NCI-H345 treated with DMSO at 0.1 percent for 48 hours (cell line): ENCODE results near the gene NDOR1.
"Not testable (repeated sequence)": the region's sequence is repeated elsewhere in the genome, so short reads cannot be mapped to it uniquely, and the experiment has no call there.

ENCODE experiments used
- DNase-seq: peaks from one replicate; lab custom pipeline; 2025; ENCODE audit not compliant: unreplicated experiment; lab: John Stamatoyannopoulos, UW

Gene NDOR1

DNA sequence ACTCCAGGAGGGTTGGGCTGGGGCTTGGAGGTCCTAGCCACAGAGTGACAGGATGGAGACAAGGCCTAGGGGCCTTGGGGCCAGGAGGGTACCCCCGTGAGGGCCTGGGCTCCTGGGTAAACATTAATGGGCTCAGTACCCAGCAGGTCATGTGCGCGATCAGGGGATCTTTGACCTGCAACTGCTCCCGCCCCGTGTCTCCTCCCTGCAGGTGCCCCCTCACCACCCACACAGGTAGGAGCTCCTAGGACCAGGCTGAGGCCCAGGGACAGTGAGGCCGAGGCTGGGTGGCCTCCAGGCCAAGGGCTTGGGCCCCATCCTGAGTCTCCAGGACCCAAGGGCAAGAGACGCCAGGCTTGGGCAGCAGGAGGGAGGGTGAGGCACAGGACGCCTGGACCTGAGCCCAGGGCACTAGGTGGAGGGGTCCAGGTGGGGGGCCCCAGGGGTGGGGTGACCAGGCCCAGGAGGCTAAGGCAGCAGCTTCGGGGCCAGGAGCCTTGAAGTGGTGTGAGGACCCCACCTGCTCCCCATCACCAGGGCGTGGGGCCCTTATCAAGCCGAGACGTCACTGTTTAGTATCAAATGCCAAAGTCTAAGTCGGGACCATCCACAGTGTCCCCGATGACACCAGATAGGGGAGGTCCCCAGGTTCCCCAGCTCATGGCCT, 25.3 kb downstream of the NDOR1 start, which contains the start of gene SLC34A3:
Gene SLC34A3, plus strand, starts transcription at position 197 of the 667 bp plus-strand sequence. CDS start 802 bp downstream, outside the sequence.
- no peak for DNase-seq

DNA sequence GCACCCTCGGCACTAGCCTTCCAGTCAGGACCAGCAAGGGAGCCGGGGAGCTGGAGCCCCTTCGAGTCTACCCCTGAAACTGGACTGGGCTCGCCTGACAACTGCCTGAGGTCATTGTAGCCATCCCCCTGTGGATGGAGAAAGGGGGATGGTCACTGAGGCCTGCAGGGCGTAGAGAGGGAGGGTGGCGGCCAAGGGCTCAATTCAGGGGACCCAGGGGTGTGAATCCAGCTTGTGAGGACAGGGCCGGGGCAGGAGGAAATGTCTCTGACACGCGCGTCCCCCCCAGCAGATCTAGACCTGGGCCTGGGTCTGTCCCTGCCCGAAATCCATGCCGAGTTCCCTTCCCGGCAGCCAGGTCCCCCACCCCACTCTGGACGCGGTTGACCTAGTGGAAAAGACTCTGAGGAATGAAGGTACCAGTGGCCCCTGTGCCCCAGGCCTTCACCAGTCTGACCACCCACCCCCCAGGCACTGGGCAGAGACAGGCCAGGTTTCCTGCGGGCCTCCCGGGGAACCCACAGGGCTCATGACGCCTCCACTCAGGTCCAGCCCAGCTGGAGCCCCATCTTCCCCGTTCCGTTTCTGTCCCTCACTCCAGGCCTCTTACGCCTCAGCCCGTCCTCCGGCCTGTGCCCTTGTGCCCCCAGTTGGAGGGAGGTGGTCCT, 26.0 kb downstream of the NDOR1 start:
- DNase-seq, result no peak

DNA sequence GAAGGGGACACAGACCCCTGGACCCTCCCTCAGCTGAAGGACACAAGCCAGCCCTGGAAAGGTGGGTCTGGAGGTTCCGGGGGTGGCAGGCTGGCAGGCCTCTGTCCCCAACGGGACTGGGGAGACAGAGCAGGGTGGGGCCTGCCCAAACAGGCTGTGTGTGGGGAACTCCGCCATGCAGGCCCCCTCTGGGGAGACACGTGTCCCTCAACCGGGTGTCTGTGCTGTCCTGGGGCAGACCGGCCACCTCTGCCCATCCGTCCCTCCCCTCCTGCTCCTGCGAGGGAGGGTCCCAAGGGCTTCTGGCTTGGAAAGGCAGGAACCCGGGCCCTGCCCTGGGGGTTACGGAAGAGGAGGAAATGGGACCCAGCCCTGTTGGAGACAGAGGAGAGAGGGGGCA, 26.6 kb downstream of the NDOR1 start:
- DNase-seq, result no peak

DNA sequence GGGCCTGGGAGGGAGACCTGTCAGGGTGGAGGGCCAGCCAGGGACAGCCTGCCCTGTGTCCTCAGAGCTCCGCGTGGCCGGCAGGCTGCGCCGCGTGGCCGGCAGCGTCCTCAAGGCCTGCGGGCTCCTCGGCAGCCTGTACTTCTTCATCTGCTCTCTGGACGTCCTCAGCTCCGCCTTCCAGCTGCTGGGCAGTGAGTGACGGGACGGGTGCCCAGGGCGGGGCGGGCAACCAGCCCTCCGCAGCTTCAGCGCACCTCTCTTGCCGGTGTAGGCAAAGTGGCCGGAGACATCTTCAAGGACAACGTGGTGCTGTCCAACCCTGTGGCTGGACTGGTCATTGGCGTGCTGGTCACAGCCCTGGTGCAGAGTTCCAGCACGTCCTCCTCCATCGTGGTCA, 27.0 kb downstream of the NDOR1 start:
- no peak for DNase-seq

DNA sequence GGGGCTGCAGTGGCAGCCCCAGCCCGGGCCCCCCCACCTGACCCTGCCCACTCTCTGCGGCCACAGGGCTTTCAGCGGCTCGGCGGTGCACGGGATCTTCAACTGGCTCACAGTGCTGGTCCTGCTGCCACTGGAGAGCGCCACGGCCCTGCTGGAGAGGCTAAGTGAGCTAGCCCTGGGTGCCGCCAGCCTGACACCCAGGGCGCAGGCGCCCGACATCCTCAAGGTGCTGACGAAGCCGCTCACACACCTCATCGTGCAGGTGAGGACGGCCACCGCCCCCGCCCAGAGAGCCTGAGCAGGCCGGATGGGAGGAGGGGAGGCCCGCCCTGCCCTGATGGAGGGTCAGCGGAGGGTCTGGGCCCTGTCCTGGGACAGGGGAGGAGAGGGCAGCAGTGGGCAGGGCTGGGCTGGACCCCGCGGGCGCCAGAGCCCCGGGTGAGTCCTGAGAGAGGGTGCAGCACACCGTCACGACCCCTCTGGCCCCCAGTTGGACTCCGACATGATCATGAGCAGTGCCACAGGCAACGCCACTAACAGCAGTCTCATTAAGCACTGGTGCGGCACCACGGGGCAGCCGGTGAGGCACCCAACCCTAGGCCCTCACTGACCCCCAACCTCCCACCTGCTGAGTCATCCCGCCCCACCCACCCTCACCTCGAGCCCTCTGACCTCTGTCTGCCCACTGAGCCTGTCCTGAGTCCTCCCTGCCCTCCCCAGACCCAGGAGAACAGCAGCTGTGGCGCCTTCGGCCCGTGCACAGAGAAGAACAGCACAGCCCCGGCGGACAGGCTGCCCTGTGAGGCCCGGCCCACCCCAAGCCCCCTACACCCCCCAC, 27.9 kb downstream of the NDOR1 start:
- DNase-seq, result no peak

DNA sequence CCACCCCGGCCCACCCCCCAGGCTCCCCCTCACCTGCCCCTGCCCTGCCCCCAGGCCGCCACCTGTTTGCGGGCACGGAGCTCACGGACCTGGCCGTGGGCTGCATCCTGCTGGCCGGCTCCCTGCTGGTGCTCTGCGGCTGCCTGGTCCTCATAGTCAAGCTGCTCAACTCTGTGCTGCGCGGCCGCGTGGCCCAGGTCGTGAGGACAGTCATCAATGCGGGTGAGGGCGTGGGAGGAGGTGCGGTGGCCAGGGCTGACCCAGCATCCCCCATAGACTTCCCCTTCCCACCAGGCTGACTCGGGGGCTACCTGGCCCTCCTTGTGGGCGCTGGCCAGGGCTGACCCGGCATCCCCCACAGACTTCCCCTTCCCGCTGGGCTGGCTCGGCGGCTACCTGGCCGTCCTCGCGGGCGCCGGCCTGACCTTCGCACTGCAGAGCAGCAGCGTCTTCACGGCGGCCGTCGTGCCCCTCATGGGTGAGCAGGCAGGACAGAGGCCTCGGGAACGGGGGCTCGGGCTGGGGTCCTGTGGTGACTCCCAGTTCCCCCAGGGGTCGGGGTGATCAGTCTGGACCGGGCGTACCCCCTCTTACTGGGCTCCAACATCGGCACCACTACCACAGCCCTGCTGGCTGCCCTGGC, 28.7 kb downstream of the NDOR1 start:
- DNase-seq, result no peak

DNA sequence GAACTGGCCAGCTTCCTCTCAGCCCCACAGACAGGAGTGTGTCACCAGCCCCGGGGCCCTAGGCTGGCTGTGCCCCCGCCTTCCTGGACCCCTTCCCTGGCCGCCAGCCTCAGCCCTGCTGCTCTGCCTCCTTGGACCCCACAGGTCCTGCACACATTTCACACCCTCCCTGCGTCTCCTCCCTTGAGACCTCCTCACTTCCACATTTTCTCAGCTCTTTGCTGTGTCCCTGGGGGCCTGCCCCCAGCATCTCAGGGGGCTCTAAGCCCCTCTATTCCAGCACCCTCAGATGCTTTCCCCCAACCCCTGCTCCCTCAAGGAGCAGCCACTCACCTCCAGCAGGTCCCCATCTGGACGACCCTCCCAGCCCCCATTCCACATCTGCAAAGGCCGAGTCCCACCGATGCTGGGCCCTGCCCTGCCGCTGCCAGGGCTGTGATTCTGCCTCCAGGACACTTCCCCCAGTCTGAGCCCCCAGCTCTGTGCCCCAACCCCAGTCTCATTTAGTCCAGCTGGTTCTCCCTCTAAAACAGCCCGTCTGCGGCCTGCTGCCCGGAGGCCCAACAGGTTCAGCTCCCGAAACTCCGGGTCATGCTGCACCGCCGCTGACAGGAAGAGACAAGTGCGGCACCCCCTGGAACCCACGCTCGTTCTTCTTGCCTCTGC, 29.4 kb downstream of the NDOR1 start:
- no peak for DNase-seq

DNA sequence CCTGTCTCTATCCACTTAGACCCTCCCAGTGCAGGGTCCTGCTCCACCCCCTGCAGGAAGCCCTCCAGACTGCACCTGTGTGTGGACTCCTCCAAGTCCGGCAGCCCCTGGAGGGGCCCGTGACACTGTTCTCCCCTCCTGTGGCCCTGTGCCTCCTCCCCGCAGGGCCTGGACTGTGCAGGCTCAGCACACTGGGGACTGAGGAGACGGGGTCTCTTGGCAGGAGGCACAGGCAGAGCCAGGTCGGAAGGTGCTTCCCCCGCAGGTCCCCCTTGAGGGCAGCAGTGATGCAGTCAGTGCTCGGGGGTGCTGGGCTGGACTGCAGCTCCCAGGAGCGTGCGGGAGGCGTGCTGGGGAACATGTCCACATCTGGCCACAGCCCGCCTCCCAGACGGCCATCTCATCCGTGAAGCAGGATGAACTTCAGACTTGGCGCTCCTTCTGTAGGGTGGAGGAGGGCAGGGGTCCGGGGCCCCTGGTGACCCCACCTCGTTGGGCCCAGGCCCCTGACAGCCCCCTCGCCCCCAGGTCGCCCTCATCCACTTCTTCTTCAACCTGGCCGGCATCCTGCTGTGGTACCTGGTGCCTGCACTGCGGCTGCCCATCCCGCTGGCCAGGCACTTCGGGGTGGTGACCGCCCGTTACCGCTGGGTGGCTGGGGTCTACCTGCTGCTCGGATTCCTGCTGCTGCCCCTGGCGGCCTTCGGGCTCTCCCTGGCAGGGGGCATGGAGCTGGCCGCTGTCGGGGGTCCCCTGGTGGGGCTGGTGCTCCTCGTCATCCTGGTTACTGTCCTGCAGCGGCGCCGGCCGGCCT, 30.1 kb downstream of the NDOR1 start:
- DNase-seq, result no peak

DNA sequence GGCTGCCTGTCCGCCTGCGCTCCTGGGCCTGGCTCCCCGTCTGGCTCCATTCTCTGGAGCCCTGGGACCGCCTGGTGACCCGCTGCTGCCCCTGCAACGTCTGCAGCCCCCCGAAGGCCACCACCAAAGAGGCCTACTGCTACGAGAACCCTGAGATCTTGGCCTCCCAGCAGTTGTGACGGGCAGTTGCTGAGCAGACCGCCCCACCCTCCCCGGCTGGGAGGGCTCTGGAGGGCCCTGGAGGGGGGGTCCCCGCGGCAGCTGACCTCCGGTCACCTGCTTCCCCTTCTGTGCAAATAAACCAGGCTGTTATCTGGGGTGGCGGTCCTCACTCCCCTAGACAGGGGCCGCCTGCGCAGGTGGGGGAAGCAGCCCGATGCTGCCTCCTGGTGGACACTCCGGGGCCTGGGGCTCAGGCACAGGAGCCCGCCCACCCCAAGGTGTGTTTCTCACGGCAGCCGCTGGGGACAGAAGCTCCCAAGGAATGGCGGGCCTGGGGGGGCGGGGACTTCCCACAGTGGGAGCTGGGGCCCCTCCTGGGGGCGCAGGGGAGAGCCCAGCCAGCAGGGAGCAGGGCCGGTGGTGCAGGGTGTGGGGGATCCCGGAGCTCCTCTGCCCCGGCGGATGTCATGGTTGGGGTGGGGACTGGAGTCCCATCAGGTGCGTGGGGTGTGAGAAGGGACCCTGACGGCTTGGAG, 30.9 kb downstream of the NDOR1 start:
- peak; percentile 53 for DNase-seq

DNA sequence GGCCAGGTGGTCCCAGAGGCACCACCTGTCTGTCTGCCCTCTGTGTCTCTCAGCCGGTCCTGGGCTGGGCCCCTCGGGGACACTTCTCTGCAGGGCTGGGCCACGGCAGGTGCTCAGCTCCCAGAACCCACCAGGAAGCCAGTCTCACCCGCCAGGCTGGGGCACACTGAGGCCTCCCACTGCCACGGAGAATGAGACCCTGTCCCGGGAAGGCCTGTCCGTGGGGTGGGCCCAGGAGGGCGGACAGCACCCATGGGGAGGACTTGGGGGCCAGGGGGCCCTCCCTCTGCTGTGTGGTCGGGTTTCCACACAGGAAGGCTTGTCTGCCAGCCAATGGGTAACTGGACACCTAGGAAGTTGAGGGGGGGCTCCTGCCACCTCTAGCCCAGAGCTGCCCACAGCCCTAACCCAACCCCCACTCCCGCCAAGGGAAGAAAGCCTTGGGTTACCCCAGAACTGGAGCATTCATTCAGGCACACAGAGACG, 31.5 kb downstream of the NDOR1 start:
- no peak for DNase-seq

DNA sequence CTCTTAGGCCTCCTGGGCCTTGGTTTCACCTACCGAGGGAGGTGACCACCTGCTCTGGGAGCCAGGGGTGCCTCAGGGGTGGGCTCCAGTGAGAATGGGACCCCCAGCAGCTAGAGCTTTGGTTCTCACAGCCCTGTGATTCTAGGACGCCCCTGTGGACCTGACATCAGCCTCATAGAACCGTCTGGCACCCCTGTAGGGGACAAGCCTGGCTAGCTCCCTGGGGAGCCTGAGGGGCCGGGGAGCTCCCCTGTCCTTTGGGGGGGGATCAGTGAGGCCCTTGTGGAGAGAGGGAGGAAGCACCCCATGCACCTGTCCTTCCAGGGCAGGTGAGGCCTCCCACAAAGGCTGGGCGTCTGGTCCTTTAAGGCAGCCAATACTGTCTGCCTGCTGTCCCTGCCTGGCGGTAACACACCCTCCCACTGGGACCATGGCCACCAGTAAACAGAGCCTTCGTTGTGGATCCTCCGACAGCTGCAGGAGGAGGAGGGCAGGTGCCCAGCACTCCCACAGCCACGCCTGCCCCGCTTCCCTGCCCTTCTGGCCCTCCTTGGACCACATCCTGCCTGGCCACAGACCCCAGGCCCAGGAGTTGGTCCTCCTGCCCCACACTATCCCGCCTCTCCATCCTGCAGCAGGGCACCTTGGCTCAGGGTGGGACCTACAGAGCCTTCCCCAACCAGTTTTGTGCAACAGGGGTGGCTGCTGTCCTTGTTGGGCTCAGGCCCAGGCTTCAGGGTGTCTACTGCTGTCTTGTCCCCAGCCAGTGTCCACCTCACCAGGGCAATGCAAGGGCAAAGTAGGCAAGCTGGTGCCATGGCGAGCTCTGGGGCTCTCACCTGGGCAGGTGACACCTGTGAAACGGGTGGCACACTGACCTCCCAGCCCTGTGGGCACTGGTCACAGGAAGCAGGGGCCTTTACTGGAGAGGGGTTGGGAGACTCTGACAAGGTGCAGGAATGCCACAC, 32.5 kb downstream of the NDOR1 start:
- DNase-seq, result peak; percentile 80

DNA sequence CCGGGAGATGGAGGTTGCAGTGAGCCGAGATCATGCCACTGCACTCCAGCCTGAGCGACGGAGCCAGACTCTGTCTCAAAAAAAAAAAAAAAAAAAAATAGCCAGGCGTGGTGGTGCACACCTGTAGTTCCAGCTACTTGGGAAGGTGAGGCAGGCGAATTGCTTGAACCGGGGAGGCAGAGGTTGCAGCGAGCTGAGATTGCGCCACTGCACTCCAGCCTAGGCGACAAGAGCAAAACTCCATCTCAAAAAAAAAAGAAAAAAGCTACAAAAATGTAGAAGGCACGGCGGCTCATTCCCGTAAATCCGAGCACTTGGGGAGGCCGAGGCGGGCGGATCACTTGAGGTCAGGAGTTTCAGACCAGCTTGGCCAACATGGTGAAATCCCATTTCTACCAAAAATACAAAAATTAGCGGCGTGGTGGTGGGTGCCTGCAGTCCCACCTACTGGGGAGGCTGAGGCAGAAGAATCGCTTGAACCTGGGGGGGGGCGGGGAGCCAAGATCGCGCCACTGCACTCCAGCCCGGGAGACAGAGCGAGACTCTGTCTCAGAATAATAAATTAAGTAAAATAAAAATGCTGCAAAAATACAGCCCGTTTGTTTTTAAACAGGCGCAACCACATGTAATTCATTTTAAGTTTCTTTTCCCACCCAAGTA, 34.2 kb downstream of the NDOR1 start:
- DNase-seq, result not testable (repeated sequence)

DNA sequence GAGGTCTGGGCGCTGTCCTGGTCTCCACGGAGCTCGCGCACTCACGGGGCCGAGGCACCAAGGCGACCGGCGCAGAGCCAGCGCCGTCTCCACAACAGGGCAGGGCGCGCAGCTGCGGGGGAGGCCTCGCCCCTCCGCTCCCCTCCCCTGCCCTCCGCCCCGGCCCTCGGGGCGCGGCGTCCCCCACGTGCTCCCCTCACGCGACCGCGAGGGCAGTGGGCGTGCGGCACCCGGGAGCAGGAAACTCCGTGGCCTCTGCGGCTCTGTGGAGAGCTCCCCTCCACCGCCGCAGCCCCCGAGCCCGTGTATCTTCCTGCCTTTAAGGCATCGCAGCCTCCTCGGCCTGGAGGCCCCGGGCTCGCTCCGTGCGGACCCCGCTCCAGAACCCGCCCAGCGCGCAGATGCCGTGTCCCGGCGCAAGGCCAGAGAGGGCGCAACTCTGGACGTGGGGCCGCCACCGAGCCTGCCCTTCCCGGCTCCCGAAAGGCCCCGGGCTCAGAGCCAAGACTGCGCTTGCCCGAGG, 34.9 kb downstream of the NDOR1 start:
- DNase-seq, result no peak

DNA sequence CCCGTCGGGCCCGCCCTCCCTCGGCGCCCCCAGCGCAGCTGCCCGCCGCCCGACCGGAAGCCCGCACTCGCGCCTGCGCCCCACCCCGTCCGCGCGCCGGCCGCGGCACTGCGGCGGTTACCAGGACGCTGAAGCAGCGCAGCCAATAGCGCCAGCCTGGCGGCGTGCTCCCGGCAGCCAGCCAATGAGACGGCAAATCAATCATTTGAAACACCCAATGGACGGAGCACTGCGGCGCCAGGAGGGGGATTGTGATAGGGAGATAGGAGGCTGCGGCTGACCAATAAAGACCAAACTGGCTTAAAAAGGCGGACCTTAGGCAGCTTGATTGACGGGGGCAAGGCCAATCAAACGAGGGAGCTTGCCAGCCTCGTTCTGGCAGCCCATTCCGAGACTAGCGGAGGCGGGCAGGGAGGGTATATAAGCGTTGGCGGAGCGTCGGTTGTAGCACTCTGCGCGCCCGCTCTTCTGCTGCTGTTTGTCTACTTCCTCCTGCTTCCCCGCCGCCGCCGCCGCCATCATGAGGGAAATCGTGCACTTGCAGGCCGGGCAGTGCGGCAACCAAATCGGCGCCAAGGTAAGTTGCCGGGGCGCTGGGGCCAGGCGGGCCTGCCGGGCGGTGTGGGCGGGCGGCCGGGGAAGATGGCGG, 35.5 kb downstream of the NDOR1 start, which contains the start of gene TUBB4B:
Gene TUBB4B, plus strand, starts transcription at position 447 of the 649 bp plus-strand sequence. Its CDS starts 74 bp downstream, at position 521.
- DNase-seq, result peak; percentile 99

DNA sequence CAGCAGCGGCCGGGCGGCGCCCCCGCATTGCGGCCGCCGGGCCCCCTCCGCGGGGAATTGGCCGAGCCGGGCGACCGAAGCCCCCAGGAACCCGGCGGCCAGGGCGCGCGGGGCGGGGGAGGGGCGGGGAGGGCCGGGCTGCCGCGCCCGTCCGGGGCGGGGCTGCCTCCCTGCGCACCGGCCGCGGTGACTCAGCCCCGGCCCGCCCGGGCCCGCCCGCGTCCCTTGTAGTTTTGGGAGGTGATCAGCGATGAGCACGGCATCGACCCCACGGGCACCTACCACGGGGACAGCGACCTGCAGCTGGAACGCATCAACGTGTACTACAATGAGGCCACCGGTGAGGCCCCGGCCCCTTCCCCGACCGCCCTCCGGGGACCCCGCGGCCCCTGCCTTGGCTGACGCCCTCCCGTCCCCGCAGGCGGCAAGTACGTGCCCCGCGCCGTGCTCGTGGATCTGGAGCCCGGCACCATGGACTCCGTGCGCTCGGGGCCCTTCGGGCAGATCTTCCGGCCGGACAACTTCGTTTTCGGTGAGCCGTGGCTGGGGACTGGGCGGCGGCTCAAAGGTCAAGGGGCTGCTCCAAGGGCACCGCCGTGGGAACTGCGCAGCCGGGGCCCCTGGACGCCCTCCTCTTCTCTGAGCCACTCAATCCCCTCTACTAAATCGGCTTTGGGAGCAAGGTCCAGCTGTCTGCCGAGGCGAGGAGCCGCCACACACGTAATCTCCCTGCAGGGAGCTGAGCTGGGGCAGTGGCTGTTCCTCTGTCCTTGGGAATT, 36.2 kb downstream of the NDOR1 start:
- no peak for DNase-seq
